H9 (cell line): ENCODE results near the gene USP3. TPM values are rescaled to one million over a fixed set of nuclear protein-coding genes. Genes with fewer than 3 reads are reported as not detected.

Experiments used
- DNase-seq: peaks from one replicate; pipeline ENCODE4 v3.0.0-alpha.2; 2017
- H2AFZ ChIP-seq: one replicate; pipeline ENCODE4 v1.6.1; 2013; ENCODE audit warnings: mild to moderate bottlenecking, low read length, control low read depth, moderate library complexity
- H2AK5ac ChIP-seq: 2 replicates; pipeline ENCODE4 v1.6.1; 2013; ENCODE audit warnings: low read length, control low read depth, mixed read lengths; ENCODE audit not compliant: insufficient read length
- H2BK120ac ChIP-seq: one replicate; pipeline ENCODE4 v1.6.1; 2013; ENCODE audit warnings: low read depth, mild to moderate bottlenecking, low read length, control low read depth, inconsistent platforms; ENCODE audit not compliant: poor library complexity, severe bottlenecking
- H2BK12ac ChIP-seq: 2 replicates; pipeline ENCODE4 v1.6.1; 2013; ENCODE audit warnings: low read length, control low read depth, mixed read lengths, low read depth; ENCODE audit not compliant: insufficient read length
- H2BK15ac ChIP-seq: 2 replicates; pipeline ENCODE4 v1.6.1; 2013; ENCODE audit warnings: low read depth, low read length, control low read depth
- H2BK20ac ChIP-seq: one replicate; pipeline ENCODE4 v1.6.1; 2013; ENCODE audit warnings: low read depth, mild to moderate bottlenecking, low read length, control low read depth, inconsistent platforms; ENCODE audit not compliant: poor library complexity, severe bottlenecking
- H2BK5ac ChIP-seq: 2 replicates; pipeline ENCODE4 v1.6.1; 2013; ENCODE audit warnings: low read length, control low read depth, mixed read lengths; ENCODE audit not compliant: insufficient read length
- H3K14ac ChIP-seq: 2 replicates; pipeline ENCODE4 v1.6.1; 2013; ENCODE audit warnings: low read length, control low read depth; ENCODE audit not compliant: insufficient read depth
- H3K18ac ChIP-seq: 2 replicates; pipeline ENCODE4 v1.6.1; 2013; ENCODE audit warnings: low read depth, mild to moderate bottlenecking, mixed read lengths, low read length, control low read depth; ENCODE audit not compliant: insufficient read length
- H3K23ac ChIP-seq: 2 replicates; pipeline ENCODE4 v1.6.1; 2013; ENCODE audit warnings: low read length, control low read depth, mixed read lengths, low read depth; ENCODE audit not compliant: insufficient read length
- H3K23me2 ChIP-seq: 2 replicates; pipeline ENCODE4 v1.6.1; 2013; ENCODE audit warnings: low read depth, mild to moderate bottlenecking, mixed read lengths, low read length, control low read depth; ENCODE audit not compliant: insufficient read length, poor library complexity, severe bottlenecking
- H3K27ac ChIP-seq: 2 replicates; pipeline ENCODE4 v1.5.1; 2013; ENCODE audit warnings: low read length, control low read depth, mixed read lengths, low read depth; ENCODE audit not compliant: insufficient read length
- H3K27me3 ChIP-seq: 2 replicates; pipeline ENCODE4 v1.6.1; 2013; ENCODE audit warnings: low read length, control low read depth, inconsistent platforms; ENCODE audit not compliant: insufficient read depth
- H3K4ac ChIP-seq: 2 replicates; pipeline ENCODE4 v1.6.1; 2013; ENCODE audit warnings: low read depth, mild to moderate bottlenecking, control low read depth, inconsistent platforms, low read length, moderate library complexity
- H3K4me1 ChIP-seq: 2 replicates; pipeline ENCODE4 v1.6.1; 2013; ENCODE audit warnings: low read length, control low read depth, inconsistent platforms; ENCODE audit not compliant: insufficient read depth
- H3K4me2 ChIP-seq: 2 replicates; pipeline ENCODE4 v1.6.1; 2013; ENCODE audit warnings: low read length, control low read depth, mixed read lengths; ENCODE audit not compliant: insufficient read length, insufficient read depth
- H3K56ac ChIP-seq: 2 replicates; pipeline ENCODE4 v1.6.1; 2013; ENCODE audit warnings: low read depth, mild to moderate bottlenecking, mixed read lengths, low read length, control low read depth; ENCODE audit not compliant: insufficient read length
- H3K79me1 ChIP-seq: 2 replicates; pipeline ENCODE4 v1.6.1; 2013; ENCODE audit warnings: low read depth, mild to moderate bottlenecking, moderate library complexity, low read length, control low read depth, inconsistent platforms; ENCODE audit not compliant: insufficient read depth, poor library complexity, severe bottlenecking
- H3K79me2 ChIP-seq: 2 replicates; pipeline ENCODE4 v1.6.1; 2013; ENCODE audit warnings: low read length, control low read depth, inconsistent platforms; ENCODE audit not compliant: insufficient read depth
- H3K9ac ChIP-seq: 2 replicates; pipeline ENCODE4 v1.6.1; 2013; ENCODE audit warnings: low read length, control low read depth, mixed read lengths; ENCODE audit not compliant: insufficient read length; ENCODE audit errors: extremely low read depth
- H3K9me3 ChIP-seq: one replicate; pipeline ENCODE4 v1.6.1; 2013; ENCODE audit warnings: low read depth, low read length, inconsistent platforms; ENCODE audit not compliant: control insufficient read depth
- H3T11ph ChIP-seq: one replicate; pipeline ENCODE4 v1.6.1; 2013; ENCODE audit warnings: mild to moderate bottlenecking, low read length, control low read depth, inconsistent platforms
- H4K20me1 ChIP-seq: one replicate; pipeline ENCODE4 v1.6.1; 2013; ENCODE audit not compliant: control insufficient read depth, insufficient read length, insufficient read depth
- H4K5ac ChIP-seq: 2 replicates; pipeline ENCODE4 v1.6.1; 2013; ENCODE audit warnings: low read depth, mild to moderate bottlenecking, mixed read lengths, low read length, control low read depth; ENCODE audit not compliant: insufficient read length
- H4K8ac ChIP-seq: replicated peaks from 2 replicates; pipeline ENCODE4 v1.6.1; 2013; ENCODE audit warnings: low read length, control low read depth, mixed read lengths, low read depth; ENCODE audit not compliant: insufficient read length
- H4K91ac ChIP-seq: 2 replicates; pipeline ENCODE4 v1.6.1; 2013; ENCODE audit warnings: low read depth, mild to moderate bottlenecking, moderate library complexity, mixed read lengths, low read length, control low read depth; ENCODE audit not compliant: insufficient read length
- H3K27ac Mint-ChIP-seq, 3 experiments: 2 replicates in 2 of 3; 3 replicates in 1 of 3; pipeline ENCODE4 v1.8.0; 2020 to 2021; ENCODE audit warnings: mixed read lengths in 3 of 3, mild to moderate bottlenecking in 1 of 3, moderate library complexity in 1 of 3
- H3K27me3 Mint-ChIP-seq: 2 replicates; pipeline ENCODE4 v1.8.0; 2021; ENCODE audit warnings: low read depth, mild to moderate bottlenecking, moderate library complexity, mixed read lengths
- H3K36me3 Mint-ChIP-seq, 3 experiments: 2 replicates in 2 of 3; 3 replicates in 1 of 3; pipeline ENCODE4 v1.8.0; 2020 to 2021; ENCODE audit warnings: low read depth in 3 of 3, mixed read lengths in 3 of 3; ENCODE audit not compliant: insufficient read depth in 1 of 3
- H3K4me1 Mint-ChIP-seq, 2 experiments: 2 replicates each; pipeline ENCODE4 v1.8.0; 2020; ENCODE audit warnings: mixed read lengths in 2 of 2
- H3K4me3 Mint-ChIP-seq, 2 experiments: 2 replicates in 1 of 2; 3 replicates in 1 of 2; pipeline ENCODE4 v1.8.0; 2020 to 2021; ENCODE audit warnings: mild to moderate bottlenecking in 2 of 2, mixed read lengths in 2 of 2, moderate library complexity in 1 of 2
- H3K9me3 Mint-ChIP-seq, 2 experiments: 2 replicates in 1 of 2; 3 replicates in 1 of 2; pipeline ENCODE4 v1.8.0; 2020; ENCODE audit warnings: mild to moderate bottlenecking in 2 of 2, mixed read lengths in 2 of 2, moderate library complexity in 1 of 2
- WGBS: extraction: QIAGEN DNeasy Blood & Tissue Kit; methylation state at CpG from one replicate; pipeline ENCODE4 v1.1.7; 2013; ENCODE audit warnings: missing lambda C conversion rate, low lambda C conversion rate, mixed read lengths; ENCODE audit not compliant: insufficient read length; ENCODE audit errors: extremely low coverage; 5-methylcytosine and 5-hydroxymethylcytosine counted together
- total RNA-seq: library from RNA; stranded (reverse); gene quantifications from 2 replicates; pipeline ENCODE4 v1.2.1, GENCODE V29; 2021
- TF ChIP-seq, protein P1 (sequence below): fragments of 200-600 bp; sonication (generic); conservative IDR thresholded peaks from 3 replicates; pipeline ENCODE4 v1.8.0; 2021; ENCODE audit warnings: antibody characterized with exemption, mild to moderate bottlenecking

Gene USP3
- total RNA-seq, 1 experiment from 2014 or later, result 14.2 TPM

DNA sequence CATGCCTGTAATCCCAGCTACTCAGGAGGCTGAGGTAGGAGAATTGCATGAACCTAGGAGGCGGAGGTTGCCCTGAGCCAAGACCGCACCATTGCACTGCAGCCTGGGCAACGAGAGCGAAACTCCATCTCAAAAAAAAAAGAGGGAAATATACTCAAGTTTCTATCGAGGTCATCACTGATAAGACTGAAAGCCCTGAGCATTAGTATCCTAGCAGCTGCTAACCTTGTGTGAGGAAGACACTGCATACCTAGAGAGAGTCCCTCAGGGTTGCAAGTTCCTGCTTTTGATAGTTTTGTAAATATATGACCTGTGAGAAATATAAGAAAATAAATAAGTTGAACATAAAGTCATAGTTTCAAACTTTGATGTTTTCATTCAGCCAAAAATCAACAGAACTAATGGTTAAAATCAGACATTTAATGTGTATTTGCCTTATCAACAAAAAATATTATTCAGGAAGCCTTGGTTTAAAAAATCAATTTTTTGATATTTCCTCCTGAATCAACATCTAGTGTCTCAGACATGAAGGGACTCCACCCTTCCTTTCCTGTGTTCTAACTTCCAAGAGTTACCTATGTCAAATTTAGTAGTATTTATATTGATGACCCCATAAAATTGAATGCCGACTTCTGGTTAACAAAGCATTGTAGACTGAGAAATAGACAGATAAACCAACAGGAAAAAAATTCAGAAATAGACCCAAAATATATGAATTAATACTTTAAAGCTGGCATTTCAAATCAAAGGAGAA lies 19.8 kb upstream of the USP3 start:
- H3K4me1 Mint-ChIP-seq, result peaks cover 25 to 35% of the 10 kb centered on the region in 2 experiments
- no peaks in the 10 kb centered on the region for H3K79me2 ChIP-seq
- no peak overlapping the region for H2BK12ac ChIP-seq
- TF ChIP-seq, protein P1, sequence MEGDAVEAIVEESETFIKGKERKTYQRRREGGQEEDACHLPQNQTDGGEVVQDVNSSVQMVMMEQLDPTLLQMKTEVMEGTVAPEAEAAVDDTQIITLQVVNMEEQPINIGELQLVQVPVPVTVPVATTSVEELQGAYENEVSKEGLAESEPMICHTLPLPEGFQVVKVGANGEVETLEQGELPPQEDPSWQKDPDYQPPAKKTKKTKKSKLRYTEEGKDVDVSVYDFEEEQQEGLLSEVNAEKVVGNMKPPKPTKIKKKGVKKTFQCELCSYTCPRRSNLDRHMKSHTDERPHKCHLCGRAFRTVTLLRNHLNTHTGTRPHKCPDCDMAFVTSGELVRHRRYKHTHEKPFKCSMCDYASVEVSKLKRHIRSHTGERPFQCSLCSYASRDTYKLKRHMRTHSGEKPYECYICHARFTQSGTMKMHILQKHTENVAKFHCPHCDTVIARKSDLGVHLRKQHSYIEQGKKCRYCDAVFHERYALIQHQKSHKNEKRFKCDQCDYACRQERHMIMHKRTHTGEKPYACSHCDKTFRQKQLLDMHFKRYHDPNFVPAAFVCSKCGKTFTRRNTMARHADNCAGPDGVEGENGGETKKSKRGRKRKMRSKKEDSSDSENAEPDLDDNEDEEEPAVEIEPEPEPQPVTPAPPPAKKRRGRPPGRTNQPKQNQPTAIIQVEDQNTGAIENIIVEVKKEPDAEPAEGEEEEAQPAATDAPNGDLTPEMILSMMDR, result no peak
- H2BK120ac ChIP-seq, result no peak overlapping the region
- no peaks in the 10 kb centered on the region for H3K36me3 Mint-ChIP-seq
- no peaks in the 10 kb centered on the region for H4K20me1 ChIP-seq
- no peak overlapping the region for H3K9ac ChIP-seq
- H3K14ac ChIP-seq, result no peak overlapping the region
- no peaks in the 10 kb centered on the region; a peak in 1 of 5 replicates for H3K9me3 Mint-ChIP-seq
- no CpG with 5 or more reads among the region's 6 CpGs for WGBS
- H3T11ph ChIP-seq, result no peak overlapping the region
- H3K79me1 ChIP-seq, result no peaks in the 10 kb centered on the region
- H4K8ac ChIP-seq, result no peak overlapping the region
- no peak overlapping the region for H4K5ac ChIP-seq
- H3K27me3 Mint-ChIP-seq, result peaks cover 19% of the 10 kb centered on the region
- H3K27me3 ChIP-seq, result no peaks in the 10 kb centered on the region
- H3K9me3 ChIP-seq, result no peaks in the 10 kb centered on the region
- peak overlapping the region in 2 of 3 experiments; percentile 18 to 89; a peak in 1 of 7 replicates for H3K27ac Mint-ChIP-seq
- H2AK5ac ChIP-seq, result no peak overlapping the region
- H4K91ac ChIP-seq, result no peak overlapping the region
- no peak overlapping the region for H2BK5ac ChIP-seq
- no peak overlapping the region for H3K56ac ChIP-seq
- no peak overlapping the region for H3K4me2 ChIP-seq
- H2AFZ ChIP-seq, result no peak overlapping the region
- H3K18ac ChIP-seq, result no peak overlapping the region
- no peak overlapping the region for H3K4ac ChIP-seq
- peaks cover 2% of the 10 kb centered on the region; the same call in 1 of the 2 replicates for H3K4me1 ChIP-seq
- H3K27ac ChIP-seq, result no peak overlapping the region
- H3K23me2 ChIP-seq, result no peaks in the 10 kb centered on the region
- no peak overlapping the region for H2BK20ac ChIP-seq
- H2BK15ac ChIP-seq, result no peak overlapping the region
- H3K23ac ChIP-seq, result no peak overlapping the region
- H3K4me3 Mint-ChIP-seq, result no peak overlapping the region
- DNase-seq, result no peak
